ENCODE results near the gene TGFBR1. TPM values are rescaled to one million over a fixed set of nuclear protein-coding genes. Genes with fewer than 3 reads are reported as not detected.
A peak's percentile ranks its signal among the peaks of the same experiment; 100 is the strongest.

TGFBR1 gene
- polyA plus RNA-seq, 1 donor from 2014 or later, result 9.2 TPM

- peak overlapping the region in 1 of 3 donors; percentile 61 for H3K27ac Mint-ChIP-seq
- H3K4me1 Mint-ChIP-seq, result peaks cover 0 to 20% (median 11%) of the 10 kb centered on the region in 3 donors
Observed at GRCh38 chr9:99171225-99172123, 66.6 kb downstream of the TGFBR1 start.

GRCh38 chr9:99172124-99173091, 67.5 kb downstream of the TGFBR1 start:
- Mint-ChIP-seq H3K27me3 (no peaks in the 10 kb centered on the region), H3K4me1 (peaks cover 0 to 19% (median 10%) of the 10 kb centered on the region in 3 donors), H3K9me3 (no peaks in the 10 kb centered on the region), H3K36me3 (no peaks in the 10 kb centered on the region), H3K4me3 (no peak overlapping the region), H3K27ac (no peak overlapping the region)

More at GRCh38 chr9:99171225-99172123, 66.6 kb downstream of the TGFBR1 start:
- H3K27me3 Mint-ChIP-seq, result no peaks in the 10 kb centered on the region
- H3K36me3 Mint-ChIP-seq, result no peaks in the 10 kb centered on the region
- H3K9me3 Mint-ChIP-seq, result no peaks in the 10 kb centered on the region
- H3K4me3 Mint-ChIP-seq, result peak overlapping the region in 1 of 4 donors; percentile 53

DNA sequence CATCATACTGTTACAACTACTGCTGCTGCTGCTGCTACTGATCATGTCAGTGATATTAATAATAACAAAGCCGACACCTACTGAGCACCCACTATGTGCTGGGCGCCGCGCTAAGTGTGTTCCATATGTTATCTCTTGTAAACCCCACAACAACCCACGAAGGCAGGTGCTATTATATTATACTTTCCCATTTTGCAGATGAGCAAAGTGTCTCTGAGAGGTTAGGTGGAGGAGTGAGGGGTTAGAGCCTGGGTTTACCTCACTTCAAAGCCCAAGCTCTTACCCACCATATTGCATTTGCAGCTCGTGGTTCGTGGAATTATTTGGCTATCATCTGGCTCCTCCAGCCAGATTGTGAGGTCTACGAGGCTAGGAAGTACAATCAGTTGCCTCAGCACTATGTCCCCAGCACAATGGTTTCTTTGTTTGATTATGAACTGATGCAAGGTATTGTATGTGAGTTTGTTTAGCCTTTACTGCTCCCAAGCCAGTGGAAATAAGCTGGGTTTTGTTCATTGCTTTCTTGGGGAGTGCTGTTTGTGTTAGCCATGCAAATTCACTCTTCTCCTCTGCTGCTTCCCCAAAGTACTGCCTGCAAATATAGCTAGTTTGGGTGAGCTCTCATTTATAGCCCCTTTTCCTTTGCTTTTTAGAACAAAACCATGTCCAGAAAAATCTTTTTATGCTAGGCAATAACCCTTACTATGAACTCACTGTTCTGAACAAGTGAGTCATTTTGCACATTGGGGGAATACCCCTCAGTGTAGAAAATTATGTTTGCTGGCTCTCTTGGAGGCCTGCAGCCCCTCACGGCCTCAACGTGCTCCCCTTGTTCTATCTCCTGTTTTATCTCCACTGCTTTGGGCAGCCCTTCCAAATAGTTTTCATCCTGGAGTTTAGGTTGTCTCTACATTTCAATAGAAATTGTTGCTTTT, 68.9 kb downstream of the TGFBR1 start:
- Mint-ChIP-seq H3K27me3 (no peaks in the 10 kb centered on the region), H3K36me3 (no peaks in the 10 kb centered on the region), H3K4me3 (no peak overlapping the region), H3K4me1 (peaks cover 0 to 9% (median 2%) of the 10 kb centered on the region in 3 donors), H3K27ac (peak overlapping the region in 1 of 3 donors; percentile 28), H3K9me3 (no peaks in the 10 kb centered on the region)

GRCh38 chr9:99176527-99177013, 71.7 kb downstream of the TGFBR1 start:
- H3K4me3 Mint-ChIP-seq, result no peak overlapping the region
- H3K36me3 Mint-ChIP-seq, result no peaks in the 10 kb centered on the region
- peaks cover 8 to 21% (median 11%) of the 10 kb centered on the region in 3 donors for H3K4me1 Mint-ChIP-seq
- H3K27me3 Mint-ChIP-seq, result no peaks in the 10 kb centered on the region
- no peaks in the 10 kb centered on the region for H3K9me3 Mint-ChIP-seq
- no peak overlapping the region for H3K27ac Mint-ChIP-seq

DNA sequence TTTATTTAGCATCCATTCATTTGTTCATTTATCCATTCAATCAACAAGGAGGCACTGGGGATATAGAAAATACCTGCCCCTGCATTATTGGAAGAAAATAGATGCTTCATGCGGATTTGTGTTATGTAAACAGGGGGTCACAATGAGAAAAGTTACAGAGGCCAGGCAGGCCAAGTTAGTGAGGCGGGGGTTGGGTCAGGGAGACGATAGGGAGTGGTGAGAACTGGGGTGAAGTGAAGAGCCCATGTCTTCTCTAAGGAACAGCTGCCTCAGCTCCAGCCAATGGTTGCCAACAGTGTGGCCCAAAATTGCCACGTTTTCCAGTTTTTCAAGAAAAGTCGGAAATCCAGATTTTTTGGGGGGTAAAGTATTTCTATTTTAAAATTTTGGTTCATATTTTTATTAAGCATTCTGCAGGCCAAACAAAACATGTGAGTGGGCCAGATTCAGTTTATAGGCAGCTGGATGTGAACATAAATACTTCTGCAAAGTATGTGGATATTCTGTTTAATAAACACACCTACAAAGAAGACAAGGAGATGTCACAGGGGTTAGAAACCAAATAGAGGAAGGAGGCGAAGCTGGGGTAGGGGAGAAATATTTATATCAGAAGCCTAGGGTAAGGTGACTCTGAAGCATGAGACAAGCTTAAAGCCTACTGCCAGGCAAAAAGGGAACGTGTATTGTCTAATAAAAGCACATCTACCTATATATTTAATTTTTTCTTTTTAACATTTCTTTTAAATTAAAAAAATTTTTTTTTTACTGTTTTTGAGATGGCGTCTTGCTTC, 72.9 kb downstream of the TGFBR1 start:
- H3K36me3 Mint-ChIP-seq, result no peaks in the 10 kb centered on the region
- H3K27ac Mint-ChIP-seq, result no peak overlapping the region
- no peaks in the 10 kb centered on the region for H3K9me3 Mint-ChIP-seq
- no peaks in the 10 kb centered on the region for H3K27me3 Mint-ChIP-seq
- peaks cover 12 to 32% (median 16%) of the 10 kb centered on the region in 3 donors for H3K4me1 Mint-ChIP-seq
- H3K4me3 Mint-ChIP-seq, result no peak overlapping the region

DNA sequence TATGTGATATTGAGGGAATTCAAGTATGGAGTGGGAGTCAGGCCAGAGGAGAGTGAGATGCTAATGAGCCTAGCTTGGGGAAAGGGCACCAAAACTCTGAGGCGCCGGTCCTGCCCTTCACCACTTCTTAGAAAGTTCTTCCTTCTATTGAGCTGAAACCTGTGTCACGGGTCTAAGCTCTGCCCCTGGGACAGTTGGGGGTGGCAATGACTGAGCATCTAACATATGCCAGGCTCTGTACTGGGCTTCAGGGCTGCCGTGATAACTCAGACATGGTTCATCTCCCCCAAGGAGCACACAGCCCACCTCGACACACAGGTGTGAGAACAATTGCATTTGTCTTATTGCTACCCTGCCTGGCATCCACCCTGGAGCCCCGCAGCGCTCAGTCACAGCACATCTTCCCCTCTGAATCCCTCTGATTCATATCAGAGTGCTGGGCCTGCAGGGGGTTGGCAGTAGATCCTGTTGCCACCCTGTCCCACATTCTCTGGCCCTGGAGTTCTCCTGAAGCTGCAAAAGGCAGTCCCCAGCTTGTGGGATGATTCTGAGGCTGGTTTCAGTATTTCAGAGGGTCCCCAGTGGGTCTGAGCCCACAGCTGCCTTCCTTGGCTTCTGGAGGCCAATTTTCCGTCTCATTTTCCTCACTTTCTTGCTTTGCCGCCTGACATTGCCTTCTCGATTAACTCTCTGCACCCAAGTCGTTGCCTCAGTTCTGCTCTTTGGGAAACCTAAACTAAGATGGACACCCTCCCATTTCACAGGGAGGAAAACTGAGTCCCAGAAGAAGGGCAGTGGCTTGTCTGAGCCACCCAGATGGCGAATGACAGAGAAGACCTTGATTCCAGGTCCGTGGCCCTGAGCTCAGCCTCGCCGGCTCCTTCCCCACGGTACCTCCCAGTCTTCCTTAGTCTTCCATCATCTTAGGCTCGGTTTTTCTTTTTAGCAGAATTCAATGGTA, 74.3 kb downstream of the TGFBR1 start:
- no peaks in the 10 kb centered on the region for H3K27me3 Mint-ChIP-seq
- H3K27ac Mint-ChIP-seq, result no peak overlapping the region
- H3K4me1 Mint-ChIP-seq, result peaks cover 12 to 28% (median 19%) of the 10 kb centered on the region in 3 donors
- H3K9me3 Mint-ChIP-seq, result no peaks in the 10 kb centered on the region
- no peaks in the 10 kb centered on the region for H3K36me3 Mint-ChIP-seq
- no peak overlapping the region for H3K4me3 Mint-ChIP-seq

GRCh38 chr9:99180199-99180598, 75.3 kb downstream of the TGFBR1 start:
- no peaks in the 10 kb centered on the region for H3K9me3 Mint-ChIP-seq
- no peaks in the 10 kb centered on the region for H3K36me3 Mint-ChIP-seq
- H3K27me3 Mint-ChIP-seq, result no peaks in the 10 kb centered on the region
- peaks cover 18 to 34% (median 22%) of the 10 kb centered on the region in 3 donors for H3K4me1 Mint-ChIP-seq
- H3K27ac Mint-ChIP-seq, result peak overlapping the region in 2 of 3 donors; percentile 4 to 63
- no peak overlapping the region for H3K4me3 Mint-ChIP-seq

DNA sequence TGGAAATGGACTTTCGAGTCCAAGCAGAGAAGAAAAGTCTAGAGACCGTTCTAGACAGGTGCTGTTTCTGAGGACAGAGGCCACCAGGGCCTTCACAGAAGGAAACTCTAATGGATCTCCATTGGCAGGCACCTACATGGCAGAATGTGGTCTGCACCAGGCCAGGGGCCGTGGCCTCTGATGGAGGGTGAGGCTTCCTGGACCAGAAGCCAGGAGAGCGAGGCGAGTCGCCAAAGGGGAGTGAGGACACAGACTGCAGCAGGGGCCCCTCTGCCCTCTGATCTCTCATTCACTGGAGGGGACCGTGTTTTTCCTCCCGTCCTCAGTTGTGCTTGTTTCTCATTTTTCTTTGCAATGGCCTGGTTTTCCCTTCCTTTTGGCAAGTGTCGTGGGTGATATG, 75.7 kb downstream of the TGFBR1 start:
- Mint-ChIP-seq H3K4me1 (peaks cover 18 to 35% (median 22%) of the 10 kb centered on the region in 3 donors), H3K4me3 (no peak overlapping the region), H3K27ac (peak overlapping the region in 2 of 3 donors; percentile 4 to 63), H3K36me3 (no peaks in the 10 kb centered on the region), H3K9me3 (no peaks in the 10 kb centered on the region), H3K27me3 (no peaks in the 10 kb centered on the region)

DNA sequence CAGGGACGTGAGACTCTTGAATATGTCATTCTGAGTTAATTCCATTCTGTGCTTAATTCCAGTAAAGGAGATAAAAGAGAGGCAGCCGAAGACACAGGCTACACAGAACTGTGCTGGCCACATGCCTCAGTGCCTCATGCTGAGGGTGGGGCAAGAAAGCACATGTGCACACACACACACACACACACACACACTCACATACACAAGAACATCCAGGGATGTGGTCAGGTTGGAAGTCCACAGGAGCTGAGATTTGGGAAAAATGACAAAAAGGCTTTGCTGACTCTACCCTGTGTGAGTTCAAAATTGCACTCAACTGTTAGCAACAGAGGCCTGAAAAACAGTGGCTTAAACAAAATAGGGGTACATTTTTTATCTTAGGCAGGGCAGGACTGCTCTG, 76.3 kb downstream of the TGFBR1 start:
- no peaks in the 10 kb centered on the region for H3K36me3 Mint-ChIP-seq
- no peaks in the 10 kb centered on the region for H3K27me3 Mint-ChIP-seq
- H3K27ac Mint-ChIP-seq, result peak overlapping the region in 1 of 3 donors; percentile 63
- peaks cover 18 to 36% (median 22%) of the 10 kb centered on the region in 3 donors for H3K4me1 Mint-ChIP-seq
- no peaks in the 10 kb centered on the region for H3K9me3 Mint-ChIP-seq
- no peak overlapping the region for H3K4me3 Mint-ChIP-seq

DNA sequence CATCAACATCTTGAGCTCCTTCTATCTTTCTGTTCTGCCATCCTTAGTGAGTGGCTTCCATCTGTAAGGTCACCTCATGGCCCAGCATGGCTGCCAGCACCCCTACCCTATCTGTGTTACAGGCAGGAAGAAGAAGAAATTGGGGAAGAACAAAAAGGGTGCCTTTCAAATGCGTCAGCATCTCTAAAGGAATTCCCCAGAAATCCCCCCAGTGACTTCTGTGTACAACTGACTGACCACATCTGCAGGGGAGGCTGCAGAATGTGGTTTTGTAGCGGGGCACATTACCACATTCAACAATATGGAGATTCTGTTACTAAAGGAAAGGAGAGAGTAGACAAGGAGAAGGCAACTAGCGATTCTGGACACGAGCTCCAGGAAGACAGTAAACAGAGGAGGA, 76.7 kb downstream of the TGFBR1 start:
- no peaks in the 10 kb centered on the region for H3K36me3 Mint-ChIP-seq
- no peaks in the 10 kb centered on the region for H3K27me3 Mint-ChIP-seq
- H3K4me1 Mint-ChIP-seq, result peaks cover 22 to 39% (median 26%) of the 10 kb centered on the region in 3 donors
- H3K27ac Mint-ChIP-seq, result peak overlapping the region; percentile 36 to 74 (median 63)
- H3K9me3 Mint-ChIP-seq, result no peaks in the 10 kb centered on the region
- H3K4me3 Mint-ChIP-seq, result peak overlapping the region in 2 of 4 donors; percentile 2 to 83

- H3K9me3 Mint-ChIP-seq, result no peaks in the 10 kb centered on the region
- H3K27me3 Mint-ChIP-seq, result no peaks in the 10 kb centered on the region
- peak overlapping the region in 1 of 4 donors; percentile 46 for H3K4me3 Mint-ChIP-seq
- H3K27ac Mint-ChIP-seq, result peak overlapping the region in 1 of 3 donors; percentile 92
- H3K36me3 Mint-ChIP-seq, result no peaks in the 10 kb centered on the region
- peaks cover 29 to 44% (median 31%) of the 10 kb centered on the region in 3 donors for H3K4me1 Mint-ChIP-seq
Observed at GRCh38 chr9:99182356-99182755, 77.4 kb downstream of the TGFBR1 start.

DNA sequence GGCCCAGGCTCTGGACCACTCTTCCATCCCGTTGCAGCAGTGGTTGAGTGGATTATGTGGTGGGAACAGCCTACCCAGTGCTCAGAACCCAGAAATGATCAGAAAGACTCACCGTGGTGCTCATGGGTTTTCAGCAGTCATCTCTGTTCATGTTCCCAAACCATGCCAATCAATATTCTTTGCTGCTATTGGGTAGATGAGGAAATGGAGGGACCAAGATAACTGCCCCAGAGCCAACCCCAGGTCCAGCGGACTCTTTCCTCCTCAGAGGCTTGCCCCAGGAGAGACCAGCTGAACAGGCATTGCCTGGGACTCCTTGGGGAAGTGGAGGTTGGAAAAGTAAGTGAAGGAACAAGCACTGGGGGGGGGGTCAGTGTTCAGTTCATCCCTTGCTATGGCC, 78.7 kb downstream of the TGFBR1 start:
- no peaks in the 10 kb centered on the region for H3K36me3 Mint-ChIP-seq
- peaks cover 36 to 54% (median 36%) of the 10 kb centered on the region in 3 donors for H3K4me1 Mint-ChIP-seq
- H3K4me3 Mint-ChIP-seq, result no peak overlapping the region
- no peaks in the 10 kb centered on the region for H3K27me3 Mint-ChIP-seq
- H3K27ac Mint-ChIP-seq, result peak overlapping the region in 1 of 3 donors; percentile 94
- no peaks in the 10 kb centered on the region for H3K9me3 Mint-ChIP-seq

Data from IgD-negative memory B cell (primary cell).